ENCODE measurements around the gene SARDH.

SARDH gene

DNA sequence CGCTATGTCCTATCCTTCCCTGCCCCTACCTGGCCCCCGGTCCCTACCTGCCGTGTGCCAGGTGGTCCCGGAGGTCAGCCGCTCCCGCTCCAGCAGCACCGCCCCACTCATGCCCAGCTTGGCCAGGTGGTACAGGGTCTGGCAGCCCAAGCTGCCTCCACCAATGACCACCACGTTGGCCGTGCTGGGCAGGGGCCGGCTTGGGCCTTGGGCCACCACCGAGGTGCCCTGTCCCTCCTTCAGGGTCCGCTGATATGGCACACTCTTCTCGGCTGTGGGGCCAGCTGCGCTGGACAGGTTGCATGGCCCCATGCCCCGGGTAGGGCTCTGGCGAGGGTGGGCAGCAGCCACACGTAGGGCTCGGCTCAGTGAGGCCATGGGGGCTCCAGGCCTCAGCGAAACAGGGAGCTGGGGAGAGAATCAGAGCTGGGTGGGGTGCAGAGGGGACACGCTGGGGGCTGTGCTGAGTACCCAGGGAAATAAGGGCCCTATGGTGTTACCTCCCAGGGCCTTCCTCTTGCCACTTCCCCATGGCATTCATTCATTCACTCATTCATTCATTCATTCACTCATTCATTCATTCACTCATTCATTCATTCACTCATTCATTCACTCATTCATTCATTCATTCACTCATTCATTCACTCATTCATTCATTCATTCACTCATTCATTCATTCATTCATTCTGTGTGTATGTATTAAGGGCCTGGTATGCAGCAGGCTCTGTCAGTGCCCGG lies 4.2 kb downstream of the SARDH start:
- no peak for DNase-seq (ENCODE audit: low read depth in 3 of 3)

DNA sequence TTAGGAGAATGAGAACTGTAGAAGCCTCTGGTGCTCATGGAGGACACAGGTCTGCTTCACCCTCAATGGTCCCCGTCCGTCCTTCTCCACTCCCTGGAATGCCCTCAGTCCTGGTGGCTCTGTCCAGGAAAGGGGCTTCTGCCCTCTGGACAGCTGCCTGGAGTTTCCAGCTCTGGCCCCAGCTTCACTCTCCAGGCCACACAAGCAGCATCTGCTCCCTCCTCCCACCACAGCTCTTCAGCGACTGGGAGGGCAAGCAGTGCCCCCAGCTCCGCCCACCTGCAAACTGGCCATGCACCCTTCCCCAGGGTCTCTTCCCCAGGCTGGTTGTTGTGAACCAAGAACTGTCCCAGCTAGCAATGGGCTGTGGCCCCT lies 4.7 kb downstream of the SARDH start:
- no peak for DNase-seq (ENCODE audit: low read depth in 3 of 3)

DNA sequence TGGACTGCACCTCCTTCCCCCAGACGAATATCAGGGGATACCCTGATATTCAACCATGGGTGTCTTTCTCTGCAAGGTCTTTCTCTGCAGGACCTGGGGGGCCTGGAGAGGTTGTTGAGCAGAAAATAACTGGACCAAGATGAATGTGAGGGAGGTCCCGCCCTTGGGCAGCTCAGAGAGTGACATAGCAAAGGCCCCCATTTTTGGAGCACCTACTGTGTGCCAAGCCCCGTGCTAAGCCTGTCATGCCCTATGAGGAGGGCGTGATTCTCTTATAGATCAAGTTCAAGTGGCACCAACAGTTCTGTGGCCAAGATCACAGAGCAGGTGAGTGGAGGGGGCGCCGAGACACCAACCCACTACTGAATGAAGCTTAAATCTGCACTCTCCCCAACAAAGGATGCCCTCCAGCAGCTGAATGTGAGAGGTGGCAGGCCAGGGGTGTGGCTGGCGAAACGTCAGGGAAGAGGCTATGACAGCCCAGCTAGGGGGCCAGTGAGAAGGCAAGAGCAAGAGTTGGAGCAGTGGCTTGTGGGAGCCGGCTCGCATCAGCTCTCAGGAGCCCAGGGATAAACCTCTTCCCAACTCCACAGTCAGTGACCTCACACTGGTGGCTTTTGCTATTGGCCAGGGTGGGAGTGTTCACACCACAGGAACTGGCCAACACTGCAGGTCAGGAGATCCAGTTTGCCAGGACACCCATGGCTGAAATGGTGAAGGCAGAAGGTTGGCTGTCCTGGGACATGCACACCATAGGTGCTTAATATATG lies 5.3 kb downstream of the SARDH start:
- no peak for DNase-seq (ENCODE audit: low read depth in 3 of 3)

DNA sequence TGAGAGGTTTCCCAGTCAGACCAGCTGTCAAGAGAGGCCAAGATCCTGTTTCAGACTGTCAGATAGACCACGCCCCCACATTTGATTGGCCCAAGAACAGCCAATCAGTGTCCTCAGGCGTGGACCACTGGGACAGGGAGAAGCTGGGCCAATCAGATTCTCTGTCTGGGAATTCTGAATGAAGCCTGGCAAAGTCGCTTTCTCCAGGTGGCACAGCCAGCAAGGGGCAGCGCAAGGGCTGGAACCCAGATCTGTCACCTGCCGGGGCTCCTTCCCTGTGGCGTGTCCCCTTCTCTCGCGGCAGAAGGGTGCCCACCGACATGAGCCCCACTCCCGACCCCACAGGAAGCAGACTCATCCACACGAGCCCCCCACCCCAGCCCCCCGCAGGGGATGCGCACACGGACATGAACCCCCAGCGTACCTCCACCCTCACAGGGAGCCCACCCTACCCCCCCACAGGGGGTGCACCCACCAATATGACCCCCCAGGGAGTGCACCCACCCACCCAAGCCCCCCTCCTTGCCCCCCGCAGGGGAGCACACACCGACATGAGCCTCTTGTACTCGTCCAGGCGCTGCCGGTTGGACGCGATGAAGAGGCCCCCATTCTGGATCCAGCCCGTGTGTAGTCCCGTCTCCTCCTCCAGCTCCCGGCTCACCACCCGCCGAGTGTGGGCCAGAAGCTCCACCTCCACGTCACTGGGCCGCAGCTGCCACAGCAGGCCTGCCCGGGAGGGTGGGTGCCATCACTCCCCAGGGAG lies 6.1 kb downstream of the SARDH start:
- no peak for DNase-seq (ENCODE audit: low read depth in 3 of 3)

DNA sequence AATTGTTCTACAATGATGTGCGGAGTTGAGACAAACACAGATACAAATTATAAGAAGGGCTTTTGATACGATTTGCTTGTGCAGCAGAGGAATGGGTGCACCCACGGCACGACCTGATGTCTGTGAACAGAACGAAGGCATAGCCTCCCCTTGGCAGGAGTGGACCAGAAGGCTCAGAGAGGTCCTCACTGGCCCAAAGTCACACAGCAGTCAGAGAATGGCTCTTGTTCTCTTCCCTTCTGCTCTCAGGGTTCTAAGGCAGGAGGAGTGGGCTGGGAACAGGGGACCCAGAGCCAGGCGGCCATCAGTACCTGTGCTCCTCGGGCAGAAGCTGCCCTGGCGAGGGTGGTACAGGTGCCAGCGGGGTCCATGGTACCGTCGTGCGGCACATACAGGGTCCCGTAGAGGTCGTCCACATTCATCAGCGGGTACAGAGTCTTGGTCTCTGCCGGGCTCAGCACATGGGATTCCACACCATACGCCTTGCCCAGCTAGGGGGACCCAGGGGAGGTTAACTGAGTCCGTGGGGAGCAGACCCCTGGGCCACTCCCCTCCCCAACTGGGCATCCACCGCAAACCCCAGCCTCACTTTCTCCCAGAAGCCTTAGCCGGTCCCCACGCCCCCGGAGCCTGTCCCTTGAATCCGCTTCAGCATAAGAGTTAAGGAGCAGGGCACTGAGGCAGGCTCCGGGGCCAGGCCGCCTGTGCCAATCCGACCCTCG lies 7.0 kb downstream of the SARDH start:
- DNase-seq (ENCODE audit: low read depth in 3 of 3): no peak

DNA sequence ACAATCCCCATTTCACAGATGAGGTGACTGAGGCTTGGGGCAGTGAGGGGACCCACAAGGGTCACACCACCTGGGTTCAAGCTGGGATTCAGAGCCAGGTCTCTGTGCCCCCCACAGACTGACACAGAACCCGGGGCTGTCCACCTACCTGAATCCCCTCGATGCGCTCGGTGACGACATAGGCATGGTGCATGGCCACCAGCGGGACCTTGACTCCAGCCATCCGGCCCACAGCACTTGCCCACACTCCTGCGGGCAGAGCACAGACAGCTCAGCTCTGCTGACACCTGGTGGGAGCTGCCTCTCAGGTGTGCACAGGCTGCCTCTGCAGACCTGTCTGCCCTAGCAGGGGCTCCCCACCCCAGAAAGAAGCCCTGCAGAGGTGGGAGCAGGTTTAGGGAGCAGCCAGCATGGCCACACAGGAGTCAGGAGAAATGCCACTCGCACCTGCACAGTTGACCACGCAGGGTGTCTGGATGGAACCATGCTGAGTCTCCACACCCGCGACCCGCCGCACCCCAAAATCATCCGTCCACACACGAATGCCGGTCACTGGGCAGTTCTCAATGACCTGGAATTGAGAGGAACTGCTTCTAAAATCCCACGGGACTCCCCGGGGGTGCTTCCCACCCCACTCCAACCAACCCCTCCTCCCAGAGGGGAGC lies 8.4 kb downstream of the SARDH start:
- DNase-seq (ENCODE audit: low read depth in 3 of 3): no peak

DNA sequence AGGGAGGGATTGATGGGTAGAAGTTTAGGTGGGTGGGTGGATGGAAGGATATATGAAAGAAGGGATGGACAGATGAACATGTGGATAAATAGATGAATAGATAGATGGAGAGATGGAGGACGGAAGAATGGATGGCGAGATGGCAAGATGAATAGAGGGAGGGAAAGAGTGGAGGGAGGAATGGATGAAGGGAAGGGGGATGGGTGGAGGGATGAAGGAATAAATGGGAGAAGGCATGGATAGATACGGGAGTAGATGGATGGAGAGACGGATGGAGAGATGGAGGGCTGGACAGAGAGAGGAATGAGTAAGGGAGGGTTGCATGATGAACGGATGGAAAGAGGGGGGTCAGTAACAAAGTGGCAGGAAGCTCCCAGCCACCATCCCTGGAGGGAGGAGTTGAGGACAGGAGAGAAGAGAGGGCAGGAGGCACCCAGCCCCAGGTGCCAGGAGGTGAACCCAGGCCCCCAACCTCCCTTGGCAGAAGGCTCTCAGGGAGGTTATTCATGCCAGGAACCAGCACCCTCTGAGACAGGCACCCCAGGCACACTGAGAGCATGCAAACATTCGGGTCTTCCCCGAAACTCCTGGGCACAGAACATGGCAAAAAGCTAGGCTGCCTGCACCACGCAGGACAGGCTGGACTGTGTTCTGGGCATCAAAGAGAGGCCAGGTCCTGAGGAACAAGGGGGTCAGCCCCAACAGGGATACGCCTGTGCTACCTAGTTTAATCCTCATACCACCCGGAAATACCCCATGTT lies 9.1 kb downstream of the SARDH start:
- no peak for DNase-seq (ENCODE audit: low read depth in 3 of 3)

DNA sequence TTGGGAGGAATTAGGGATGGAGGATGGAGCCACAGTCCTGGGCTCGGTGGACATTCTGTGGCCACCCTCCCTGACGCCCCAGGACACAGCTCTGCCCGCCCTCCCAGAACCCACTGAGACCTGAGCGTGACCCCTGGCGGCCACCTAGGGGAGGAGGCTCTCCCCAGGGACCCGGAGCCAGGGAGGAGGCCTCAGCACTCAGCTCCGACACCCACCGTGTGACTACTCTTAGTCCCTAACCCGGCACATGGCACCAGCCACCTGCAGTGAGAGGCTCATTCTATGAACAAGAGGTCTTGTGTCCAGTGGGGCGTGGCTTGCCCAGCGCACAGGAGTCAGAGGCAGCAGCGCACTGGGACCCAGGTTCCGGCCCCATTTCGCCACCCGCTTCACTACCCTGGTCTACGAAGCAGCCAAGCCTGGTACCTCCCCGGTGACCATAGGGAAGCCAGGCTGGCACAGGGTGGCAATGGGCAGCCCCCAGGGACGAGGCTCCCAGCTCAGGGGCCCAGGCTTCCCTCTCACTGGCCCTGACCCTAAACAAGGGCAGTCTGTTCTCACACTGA lies 10.2 kb downstream of the SARDH start:
- no peak for DNase-seq (ENCODE audit: low read depth in 3 of 3)

DNA sequence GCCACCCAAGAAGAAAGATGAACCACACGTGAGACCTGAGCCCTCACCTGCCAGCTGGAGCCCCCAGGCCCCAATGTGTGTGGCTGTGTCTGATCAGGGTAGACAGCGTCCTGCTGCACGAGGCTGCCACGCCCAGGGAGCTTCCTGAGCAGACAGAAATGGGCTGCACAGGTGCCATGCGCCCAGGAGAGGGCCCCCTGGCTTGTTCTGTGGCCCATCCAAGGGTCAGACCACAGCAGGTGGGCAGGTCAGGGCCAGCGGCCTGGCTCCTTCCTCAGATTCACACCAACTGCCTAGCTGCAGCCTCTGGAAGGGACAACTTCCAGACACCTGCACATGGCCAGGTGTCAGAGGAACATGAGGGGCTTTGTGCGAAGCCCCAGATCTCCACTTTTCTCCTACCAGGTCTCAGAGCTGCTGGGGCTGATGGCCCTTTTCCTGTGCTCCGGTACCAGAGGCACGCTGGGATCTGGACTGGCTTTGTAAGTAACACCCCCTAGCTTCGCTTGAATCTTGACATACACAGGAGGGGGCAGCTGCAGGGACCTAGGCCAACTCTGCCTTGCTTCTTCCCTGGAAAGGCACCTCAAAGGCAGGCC lies 10.8 kb downstream of the SARDH start:
- DNase-seq (ENCODE audit: low read depth in 3 of 3): no peak

DNA sequence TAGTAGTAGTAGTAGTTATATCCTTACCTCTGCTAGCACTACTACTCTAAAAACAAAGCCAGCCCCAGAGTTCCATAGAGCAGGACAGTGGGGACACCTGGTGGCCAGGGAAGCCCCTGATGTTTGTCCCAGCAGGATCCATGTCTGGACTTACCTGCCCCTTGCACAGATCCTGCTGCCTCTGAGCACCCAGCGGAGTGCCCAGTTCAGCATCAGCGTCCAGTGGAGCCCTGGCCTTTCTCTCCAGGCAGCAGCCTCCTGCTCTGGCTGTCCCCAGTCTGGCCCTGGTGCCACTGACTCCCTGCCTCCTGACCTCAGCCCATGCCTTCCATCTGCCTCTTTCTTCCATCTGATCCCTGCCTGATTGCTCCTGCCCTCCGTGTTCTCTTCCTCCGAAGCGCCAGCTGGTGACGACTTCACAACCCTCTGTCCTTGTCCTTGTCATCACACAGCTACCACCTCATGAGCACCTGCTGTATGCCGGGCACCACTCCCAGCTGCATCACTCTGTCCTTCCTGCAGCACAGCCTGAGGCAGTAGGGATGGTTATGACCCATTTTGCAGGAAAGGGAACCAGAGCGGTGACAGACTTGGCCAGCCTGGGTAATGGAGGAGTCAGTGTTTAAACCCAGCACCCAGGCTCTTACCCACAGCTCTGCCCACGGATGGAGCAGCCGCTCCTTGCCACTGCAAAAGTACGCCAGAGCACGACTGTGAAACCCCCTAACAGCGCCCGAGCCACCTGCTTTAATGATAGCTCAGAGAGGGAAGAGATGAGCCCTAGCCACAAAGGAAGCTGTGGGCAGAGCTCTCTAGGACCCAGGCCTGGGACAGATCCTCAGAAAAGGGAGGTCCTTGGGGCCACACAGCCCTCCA lies 11.5 kb downstream of the SARDH start:
- DNase-seq (ENCODE audit: low read depth in 3 of 3): peak in 2 of 3 donors; percentile 39 to 41

DNA sequence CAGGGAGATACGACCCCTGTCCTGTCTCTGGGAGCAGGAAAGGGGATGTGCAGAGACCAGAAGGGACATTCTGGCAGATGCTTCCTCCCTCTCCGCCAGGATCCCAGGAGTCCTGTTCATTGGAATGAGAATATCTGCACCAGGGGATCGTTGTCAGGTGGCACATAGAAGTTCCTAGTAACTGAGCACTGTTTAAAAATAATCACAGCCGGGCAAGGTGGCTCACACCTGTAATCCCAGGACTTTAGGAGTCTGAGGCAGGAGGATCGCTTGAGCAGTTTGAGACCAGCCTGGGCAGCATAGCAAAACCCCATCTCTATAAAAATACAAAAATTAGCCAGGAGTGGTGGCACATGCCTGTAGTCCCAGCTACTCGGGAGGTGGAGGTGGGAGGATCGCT lies 12.3 kb downstream of the SARDH start:
- no peak for DNase-seq (ENCODE audit: low read depth in 3 of 3)

DNA sequence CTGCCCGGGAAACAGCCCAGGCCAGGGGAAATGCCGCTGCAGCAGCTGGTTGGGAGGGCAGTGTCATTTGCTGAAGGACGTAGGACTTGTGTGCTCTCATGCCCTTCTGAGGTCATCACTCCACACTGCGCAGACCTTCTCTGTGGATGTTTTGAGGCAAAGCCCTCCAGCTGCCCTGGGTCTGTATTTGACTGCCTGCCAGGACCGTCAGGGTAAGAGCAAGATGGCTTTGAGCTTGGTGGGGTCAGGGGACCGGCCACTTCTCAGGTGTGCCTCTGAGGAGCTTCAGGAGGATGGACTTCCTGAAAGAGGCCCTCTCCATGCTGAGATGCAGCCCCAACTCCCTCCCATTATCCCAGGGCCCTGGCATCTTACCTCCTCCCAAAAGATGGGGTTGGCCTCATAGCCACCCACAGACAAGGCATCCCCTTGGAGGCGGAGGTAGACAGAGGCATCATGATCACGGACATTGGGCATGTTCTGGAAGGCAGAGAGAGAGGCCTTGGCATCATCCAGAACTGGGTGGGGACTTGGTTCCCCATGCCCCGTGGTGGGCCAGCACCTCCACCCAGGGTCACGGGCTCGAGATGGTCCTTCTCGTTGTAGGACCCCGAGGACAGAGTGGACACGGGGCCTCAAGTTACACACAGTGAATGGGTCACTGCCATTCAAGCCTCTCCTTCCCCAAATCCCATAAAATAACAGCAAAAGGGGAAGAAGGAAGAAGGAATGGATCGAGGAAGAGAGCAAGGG lies 19.4 kb downstream of the SARDH start:
- DNase-seq (ENCODE audit: low read depth in 3 of 3): no peak

DNA sequence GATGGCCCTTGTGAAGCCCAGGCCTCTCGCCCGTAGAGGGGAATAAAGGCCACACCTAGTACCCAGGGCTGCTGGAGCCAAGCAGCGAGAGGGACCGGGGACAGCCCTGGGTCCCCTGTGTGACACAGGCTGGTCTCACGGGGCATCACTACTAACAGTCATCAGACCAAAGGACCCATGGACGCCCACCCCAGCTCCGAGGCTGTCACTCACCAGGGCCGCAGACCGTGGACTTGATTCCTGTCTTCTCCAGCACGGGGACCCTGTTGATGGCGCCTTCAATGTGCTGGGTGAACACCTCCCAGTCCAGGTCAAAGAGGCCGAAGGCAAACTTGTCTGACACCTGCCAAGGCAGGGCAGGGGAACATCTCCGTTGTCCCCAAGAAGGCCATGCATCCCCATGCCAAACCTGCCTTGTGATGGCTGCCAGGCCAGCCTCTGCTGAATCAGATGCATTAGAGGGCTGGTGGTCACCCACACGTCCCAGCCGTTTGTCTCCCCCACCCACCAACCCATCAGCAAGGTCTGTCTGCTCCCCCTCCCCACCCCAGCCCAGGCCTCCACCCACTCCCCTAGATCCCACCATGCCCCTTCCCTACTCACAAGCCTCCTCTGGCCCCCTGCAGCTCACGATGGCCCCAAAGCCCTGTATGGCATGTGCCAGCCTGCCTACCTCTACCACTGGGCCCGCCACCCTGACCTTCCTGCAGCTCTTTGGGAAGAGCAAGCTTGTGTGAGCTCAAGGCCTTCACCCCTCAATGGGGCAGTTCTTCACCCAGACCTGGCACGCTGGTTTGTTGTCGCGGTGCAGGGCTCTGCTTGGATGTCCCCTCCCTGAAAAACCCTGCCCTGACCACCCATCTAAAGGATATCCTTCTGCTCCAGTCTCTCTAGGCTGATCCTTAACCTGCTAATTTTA lies 20.8 kb downstream of the SARDH start:
- DNase-seq (ENCODE audit: low read depth in 3 of 3): no peak

DNA sequence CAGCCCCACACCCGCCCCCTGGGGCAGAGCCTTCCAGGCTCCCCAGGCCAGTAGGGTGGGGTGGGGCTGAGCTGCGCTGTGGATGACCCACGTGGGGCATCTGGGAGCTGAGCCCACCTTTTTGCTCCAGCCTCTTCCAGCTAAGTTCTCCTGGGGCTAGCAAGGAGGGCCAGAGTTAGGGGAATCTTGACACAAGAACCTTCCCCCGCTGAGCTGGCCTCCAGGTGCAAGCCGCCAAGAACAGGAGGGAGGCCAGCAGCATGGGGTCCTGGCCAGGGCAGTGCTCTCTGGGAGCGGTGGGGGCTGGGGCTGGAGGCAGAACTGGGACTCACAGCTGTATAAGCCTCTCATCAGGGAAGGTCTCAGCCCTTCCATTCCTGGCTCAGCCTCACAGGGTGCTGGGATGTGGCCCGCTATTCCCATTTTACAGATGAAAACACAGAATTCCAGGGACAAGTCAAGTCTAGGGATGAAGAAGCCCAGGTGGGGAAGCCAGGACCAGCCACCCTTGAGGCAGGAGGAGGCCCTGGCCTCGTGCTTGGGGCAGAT lies 21.5 kb downstream of the SARDH start:
- no peak for DNase-seq (ENCODE audit: low read depth in 3 of 3)

DNA sequence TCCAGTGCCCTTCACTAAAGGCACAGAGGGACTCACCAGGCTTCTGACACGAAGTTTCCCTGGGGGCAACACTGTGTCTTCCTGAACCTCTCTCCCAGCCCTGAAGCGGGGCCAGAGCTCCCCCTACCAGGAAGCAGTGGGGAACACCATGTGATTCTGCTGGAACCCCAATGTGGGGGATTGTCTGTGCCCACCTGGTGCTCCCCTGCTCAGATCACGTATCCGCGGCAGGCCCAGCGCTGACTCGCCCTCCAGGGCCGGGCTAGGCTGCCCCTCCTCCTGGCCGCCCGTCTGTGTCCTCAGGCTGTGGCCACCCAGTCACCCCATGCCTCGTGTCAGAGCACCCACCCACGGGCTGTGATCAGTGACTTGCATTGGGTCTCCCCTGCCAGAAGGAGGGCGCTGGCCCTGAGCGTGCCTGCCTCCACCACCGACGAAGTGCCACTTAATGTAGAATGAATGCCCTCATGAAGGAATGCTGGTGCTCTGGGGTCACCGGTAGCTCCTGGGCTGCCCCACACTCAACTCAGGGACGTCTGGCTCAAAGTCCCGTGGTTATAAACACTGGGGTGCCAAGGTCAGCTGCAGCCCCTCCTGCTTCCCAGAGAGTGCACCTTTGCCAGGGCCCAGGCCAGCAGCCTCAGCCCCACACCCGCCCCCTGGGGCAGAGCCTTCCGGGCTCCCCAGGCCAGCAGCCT lies 22.1 kb downstream of the SARDH start:
- DNase-seq (ENCODE audit: low read depth in 3 of 3): no peak

DNA sequence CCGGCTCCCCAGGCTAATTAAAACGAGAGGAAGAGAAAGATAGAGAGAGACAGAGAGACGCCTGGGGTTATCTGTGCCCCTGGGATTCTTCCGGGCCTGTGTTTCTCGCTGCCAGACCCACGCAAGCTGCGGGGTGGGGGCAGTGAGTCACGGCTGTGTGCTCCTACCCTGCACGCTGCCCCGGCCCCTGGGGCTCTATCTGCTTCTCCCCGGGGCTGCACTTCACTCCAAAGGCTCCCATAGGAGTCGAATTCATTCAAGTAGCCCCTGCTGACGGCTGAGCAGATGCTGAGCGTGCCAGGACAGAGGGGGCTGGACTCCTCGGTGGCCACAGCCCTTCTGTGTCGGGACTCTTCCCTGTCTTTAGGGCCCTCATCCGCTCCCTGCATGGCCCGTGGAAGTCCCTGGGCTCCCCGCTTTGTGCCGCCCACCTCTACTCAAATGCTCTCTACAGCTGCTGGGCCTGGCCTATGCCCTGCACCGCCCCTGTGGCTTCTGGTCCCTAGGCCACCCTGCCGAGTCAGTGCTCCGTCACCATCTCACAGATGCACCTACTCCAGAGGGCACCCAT lies 22.8 kb downstream of the SARDH start:
- DNase-seq (ENCODE audit: low read depth in 3 of 3): no peak

Measured in stimulated activated CD4-positive, alpha-beta T cell treated with anti-CD3 and anti-CD28 coated beads, TNF-alpha, amount 100 ng/mL, for 48 hours (primary cell).